B cell (primary cell): ENCODE results near the gene ERC2. TPM values are rescaled to one million over a fixed set of nuclear protein-coding genes. Genes with fewer than 3 reads are reported as not detected.

Experiments
- ATAC-seq: fragments of 200-7000 bp; cut with Tn5 transposase; one replicate; pipeline ENCODE4 v1.10.0; 2021; ENCODE audit warnings: low read depth, mild to moderate bottlenecking, moderate number of reproducible peaks, moderate library complexity
- CTCF ChIA-PET: fragments of 350-600 bp; sonication (Branson Sonifier 250); formaldehyde crosslinking; loops from one replicate; lab custom pipeline; 2021; ENCODE audit warnings: antibody characterized with exemption, inconsistent platforms; lab: Charles Lee
- POLR2A ChIA-PET: fragments of 350-600 bp; sonication (Branson Sonifier 250); formaldehyde crosslinking; loops from one replicate; lab custom pipeline; 2021; ENCODE audit warnings: antibody characterized with exemption; lab: Charles Lee
- DNase-seq: peaks from one replicate; pipeline ENCODE4 v3.0.0; 2013
- H2AFZ ChIP-seq: 2 replicates; pipeline ENCODE4 v1.6.1; 2012; ENCODE audit warnings: mild to moderate bottlenecking, low read depth, low read length; ENCODE audit not compliant: insufficient read depth, poor library complexity, severe bottlenecking
- H3K27ac ChIP-seq, 2 donors: 1 replicate in 1 of 2; 2 replicates in 1 of 2; pipeline ENCODE4 v1.5.1; 2012 to 2013; ENCODE audit warnings: low read length in 2 of 2, mild to moderate bottlenecking in 2 of 2, moderate library complexity in 1 of 2
- H3K27me3 ChIP-seq, 4 experiments: fragments of 200-600 bp in 1 of 4; sonication (generic) in 1 of 4; replicated peaks in 1 of 4; 1 replicate in 2 of 4; 2 replicates in 2 of 4; pipeline versions ENCODE4 v1.6.1 to v1.7.0; 2013 to 2016; ENCODE audit warnings: low read length in 3 of 4, mild to moderate bottlenecking in 2 of 4, mixed read lengths in 1 of 4, moderate library complexity in 1 of 4; ENCODE audit not compliant: insufficient read depth in 4 of 4, control insufficient read depth in 3 of 4; ENCODE audit errors: control extremely low read depth in 1 of 4
- H3K36me3 ChIP-seq, 2 experiments: replicated peaks in 1 of 2; 1 replicate in 1 of 2; 2 replicates in 1 of 2; pipeline versions ENCODE4 v1.6.1 to v1.7.1; 2013; ENCODE audit warnings: low read length in 1 of 2; ENCODE audit not compliant: insufficient read depth in 2 of 2, control insufficient read depth in 1 of 2; ENCODE audit errors: control extremely low read depth in 1 of 2, extremely low read depth in 1 of 2
- H3K4me1 ChIP-seq, 2 donors: fragments of 200-600 bp in 1 of 2; sonication (generic) in 1 of 2; 1 replicate in 1 of 2; 2 replicates in 1 of 2; pipeline versions ENCODE4 v1.5.1 to v1.6.1; 2013 to 2017; ENCODE audit warnings: low read length in 2 of 2; ENCODE audit not compliant: control insufficient read depth in 2 of 2, insufficient read depth in 2 of 2
- H3K4me2 ChIP-seq: replicated peaks from 2 replicates; pipeline ENCODE3; 2012; ENCODE audit warnings: mild to moderate bottlenecking, low read depth, low read length; ENCODE audit not compliant: poor library complexity, severe bottlenecking
- H3K4me3 ChIP-seq, 5 experiments: fragments of 200-600 bp in 1 of 5; sonication (generic) in 1 of 5; 1 replicate in 3 of 5; 2 replicates in 2 of 5; pipeline versions ENCODE4 v1.5.1 to v1.7.0; 2011 to 2016; ENCODE audit warnings: low read length in 4 of 5, mild to moderate bottlenecking in 4 of 5, low read depth in 2 of 5, control low read depth in 1 of 5, moderate library complexity in 1 of 5; ENCODE audit not compliant: insufficient read depth in 1 of 5; ENCODE audit errors: control extremely low read depth in 1 of 5, extremely low read depth in 1 of 5
- H3K79me2 ChIP-seq: fragments of 200-600 bp; sonication (generic); one replicate; pipeline ENCODE4 v1.6.0; 2016; ENCODE audit warnings: low read length; ENCODE audit not compliant: control insufficient read depth, insufficient read depth
- H3K9ac ChIP-seq: fragments of 200-600 bp; sonication (generic); 2 replicates; pipeline ENCODE4 v1.6.1; 2017; ENCODE audit warnings: mild to moderate bottlenecking, low read length, moderate library complexity
- H3K9me3 ChIP-seq, 3 donors: one replicate each; pipeline versions ENCODE4 v1.6.1 to v1.7.1; 2013; ENCODE audit warnings: low read length in 2 of 3; ENCODE audit not compliant: control insufficient read depth in 2 of 3, insufficient read depth in 1 of 3; ENCODE audit errors: control extremely low read depth in 1 of 3
- H4K20me1 ChIP-seq: 2 replicates; pipeline ENCODE4 v1.6.0; 2012; ENCODE audit warnings: mild to moderate bottlenecking, low read length; ENCODE audit not compliant: insufficient read depth, control insufficient read depth, poor library complexity, severe bottlenecking
- H3K27ac Mint-ChIP-seq: one replicate; pipeline ENCODE4 v1.8.0; 2021; ENCODE audit warnings: mixed read lengths
- H3K27me3 Mint-ChIP-seq: one replicate; pipeline ENCODE4 v1.8.0; 2021; ENCODE audit warnings: mixed read lengths
- H3K4me1 Mint-ChIP-seq: one replicate; pipeline ENCODE4 v1.8.0; 2021; ENCODE audit warnings: mixed read lengths
- H3K4me3 Mint-ChIP-seq: one replicate; pipeline ENCODE4 v1.8.0; 2021; ENCODE audit warnings: mixed read lengths
- H3K9me3 Mint-ChIP-seq: one replicate; pipeline ENCODE4 v1.8.0; 2022; ENCODE audit warnings: mixed read lengths; ENCODE audit not compliant: insufficient read depth
- EZH2 ChIP-seq: IDR thresholded peaks from 2 replicates; pipeline ENCODE4 v1.6.1; 2012; ENCODE audit warnings: borderline replicate concordance, low read depth, mild to moderate bottlenecking, moderate library complexity, low read length; ENCODE audit not compliant: insufficient read depth, poor library complexity, severe bottlenecking
- WGBS: methylation state at CpG from one replicate; pipeline ENCODE4 v1.1.5; 2013; ENCODE audit warnings: missing lambda C conversion rate; ENCODE audit not compliant: insufficient coverage; 5-methylcytosine and 5-hydroxymethylcytosine counted together
- intact Hi-C: fragments of 100-400 bp; cut with micrococcal nuclease; formaldehyde crosslinking; loops from one replicate; pipeline ENCODE4 v1.10.0; 2022
- polyA plus RNA-seq: library from polyadenylated mRNA; depleted of rRNA; stranded (reverse); fragments of >200 nt; gene quantifications from 2 replicates; pipeline ENCODE4 v1.2.3, GENCODE V29; 2012
- total RNA-seq, 2 donors: library from RNA; stranded (reverse); fragments of 120-200 nt in 1 of 2; gene quantifications; 1 replicate in 1 of 2; 2 replicates in 1 of 2; pipeline versions ENCODE4 v1.2.3 to v1.2.4, GENCODE V29; 2013 to 2022
- TF ChIP-seq, protein P1 (sequence below): fragments of 200-600 bp; IDR thresholded peaks from one replicate; pipeline ENCODE4 v1.8.0; 2022; ENCODE audit warnings: antibody characterized with exemption, mild to moderate bottlenecking

Gene ERC2
- total and polyA plus RNA-seq, 2 donors (not counting 1 experiment from before 2014, with no cell fraction given): not detected

DNA sequence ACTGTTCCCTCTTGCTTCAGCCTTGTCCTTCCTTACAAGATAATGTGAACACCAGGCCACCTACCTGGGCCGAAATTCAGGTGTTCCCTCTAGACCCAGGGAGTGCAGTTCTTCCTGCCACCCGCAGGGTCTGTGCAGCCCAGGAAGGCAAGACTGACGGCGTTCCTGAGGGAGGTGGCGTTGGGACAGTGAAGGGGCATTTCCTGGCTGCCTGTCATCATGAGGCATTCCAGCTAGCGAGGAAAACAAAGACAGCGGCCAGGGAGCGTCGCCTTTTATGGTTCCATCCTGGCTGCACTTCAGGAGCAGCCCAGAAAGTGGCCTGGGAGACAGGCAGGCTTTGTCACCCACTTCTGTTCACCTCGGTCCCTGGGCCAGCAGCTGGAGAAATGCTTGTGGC lies 896.4 kb downstream of the ERC2 start:
- intact Hi-C loops: no loop called here
- DNase-seq (no peak), ATAC-seq (no peak)
- Histone ChIP-seq H3K27ac (no peak overlapping the region), H3K27me3 (no peaks in the 10 kb centered on the region), H3K4me3 (no peak overlapping the region), H3K9me3 (peaks cover 0 to 9% (median 0%) of the 10 kb centered on the region in 3 donors), H3K4me1 (no peaks in the 10 kb centered on the region), H4K20me1 (no peaks in the 10 kb centered on the region), H3K9ac (no peak overlapping the region), H2AFZ (no peak overlapping the region), H3K4me2 (no peak overlapping the region), H3K79me2 (no peaks in the 10 kb centered on the region), H3K36me3 (no peaks in the 10 kb centered on the region)
- H3K4me1 Mint-ChIP-seq: no peaks in the 10 kb centered on the region
- 86% methylated on average over 10 of the region's 10 CpGs for WGBS
- no peaks in the 10 kb centered on the region for H3K9me3 Mint-ChIP-seq
- H3K27me3 Mint-ChIP-seq: peaks cover 4% of the 10 kb centered on the region
- H3K27ac Mint-ChIP-seq: no peak overlapping the region
- CTCF ChIA-PET: no interaction called here
- TF ChIP-seq, protein P1, sequence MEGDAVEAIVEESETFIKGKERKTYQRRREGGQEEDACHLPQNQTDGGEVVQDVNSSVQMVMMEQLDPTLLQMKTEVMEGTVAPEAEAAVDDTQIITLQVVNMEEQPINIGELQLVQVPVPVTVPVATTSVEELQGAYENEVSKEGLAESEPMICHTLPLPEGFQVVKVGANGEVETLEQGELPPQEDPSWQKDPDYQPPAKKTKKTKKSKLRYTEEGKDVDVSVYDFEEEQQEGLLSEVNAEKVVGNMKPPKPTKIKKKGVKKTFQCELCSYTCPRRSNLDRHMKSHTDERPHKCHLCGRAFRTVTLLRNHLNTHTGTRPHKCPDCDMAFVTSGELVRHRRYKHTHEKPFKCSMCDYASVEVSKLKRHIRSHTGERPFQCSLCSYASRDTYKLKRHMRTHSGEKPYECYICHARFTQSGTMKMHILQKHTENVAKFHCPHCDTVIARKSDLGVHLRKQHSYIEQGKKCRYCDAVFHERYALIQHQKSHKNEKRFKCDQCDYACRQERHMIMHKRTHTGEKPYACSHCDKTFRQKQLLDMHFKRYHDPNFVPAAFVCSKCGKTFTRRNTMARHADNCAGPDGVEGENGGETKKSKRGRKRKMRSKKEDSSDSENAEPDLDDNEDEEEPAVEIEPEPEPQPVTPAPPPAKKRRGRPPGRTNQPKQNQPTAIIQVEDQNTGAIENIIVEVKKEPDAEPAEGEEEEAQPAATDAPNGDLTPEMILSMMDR: no peak
- TF ChIP-seq EZH2: no peak
- H3K4me3 Mint-ChIP-seq: no peak overlapping the region
- POLR2A ChIA-PET: no interaction called here

DNA sequence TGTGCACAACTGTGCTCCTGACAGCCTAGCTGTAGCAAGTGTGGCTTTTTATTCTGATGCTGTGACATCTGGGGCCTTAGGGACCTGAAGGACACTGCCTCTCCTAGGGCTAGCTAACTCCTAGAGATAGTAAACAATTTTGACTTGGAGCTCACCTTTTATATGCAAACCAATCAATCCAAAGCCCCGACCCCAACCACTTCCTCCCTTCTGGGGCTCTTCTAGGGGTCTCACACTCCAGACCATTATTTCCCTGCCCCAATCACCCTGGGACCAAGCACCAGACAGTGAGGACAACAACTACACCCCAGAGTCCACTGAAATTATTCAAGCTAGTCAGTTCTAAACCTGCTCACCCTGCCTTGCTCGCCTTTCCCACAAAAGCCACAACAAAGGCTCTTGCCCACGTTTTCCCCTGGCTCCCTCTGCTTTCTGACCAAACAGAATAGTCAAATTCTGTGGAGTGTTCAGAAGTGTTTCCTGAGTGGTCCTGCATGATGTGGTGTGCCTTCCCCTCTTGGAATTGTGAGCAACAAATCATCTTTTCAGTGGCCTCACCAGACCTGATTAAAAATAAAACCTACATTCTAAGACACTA lies 897.0 kb downstream of the ERC2 start:
- Histone ChIP-seq H3K27me3 (no peaks in the 10 kb centered on the region), H3K36me3 (no peaks in the 10 kb centered on the region), H3K79me2 (no peaks in the 10 kb centered on the region), H3K4me1 (no peaks in the 10 kb centered on the region), H2AFZ (no peak overlapping the region), H3K4me3 (no peak overlapping the region), H3K9me3 (peaks cover 0 to 3% (median 0%) of the 10 kb centered on the region in 3 donors), H4K20me1 (no peaks in the 10 kb centered on the region), H3K9ac (no peak overlapping the region), H3K27ac (no peak overlapping the region), H3K4me2 (no peak overlapping the region)
- H3K27me3 Mint-ChIP-seq: peaks cover 4% of the 10 kb centered on the region
- intact Hi-C loops: no loop called here
- no peak overlapping the region for H3K4me3 Mint-ChIP-seq
- DNase-seq (no peak), ATAC-seq (no peak)
- no peaks in the 10 kb centered on the region for H3K4me1 Mint-ChIP-seq
- no peak overlapping the region for H3K27ac Mint-ChIP-seq
- no peaks in the 10 kb centered on the region for H3K9me3 Mint-ChIP-seq
- no peak for TF ChIP-seq EZH2
- TF ChIP-seq, protein P1: no peak
- WGBS: 0% methylated on average over 1 of the region's 3 CpGs
- POLR2A ChIA-PET: no interaction called here
- CTCF ChIA-PET: no interaction called here
